Measurements from ENCODE around the gene SNX1.

SNX1 gene

DNA sequence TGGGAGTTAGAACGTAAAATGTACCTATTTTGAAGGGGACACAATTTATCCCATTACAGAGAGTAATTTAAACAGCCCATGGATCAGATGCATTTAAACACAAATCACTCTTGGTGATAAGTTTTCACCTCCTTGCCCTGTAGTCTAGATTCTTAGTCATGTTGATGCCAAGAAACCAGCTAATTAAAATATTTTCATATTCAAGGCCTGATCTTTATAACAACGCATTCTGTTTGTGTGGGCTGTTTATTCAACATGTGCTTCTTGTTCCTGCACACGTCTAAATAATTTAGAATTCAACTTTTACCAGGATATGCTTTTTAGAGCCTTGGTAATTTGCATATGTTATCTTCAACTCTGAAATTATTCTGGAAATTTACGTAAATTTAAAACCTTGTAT, 25.8 kb downstream of the SNX1 start:
- no peak for DNase-seq

DNA sequence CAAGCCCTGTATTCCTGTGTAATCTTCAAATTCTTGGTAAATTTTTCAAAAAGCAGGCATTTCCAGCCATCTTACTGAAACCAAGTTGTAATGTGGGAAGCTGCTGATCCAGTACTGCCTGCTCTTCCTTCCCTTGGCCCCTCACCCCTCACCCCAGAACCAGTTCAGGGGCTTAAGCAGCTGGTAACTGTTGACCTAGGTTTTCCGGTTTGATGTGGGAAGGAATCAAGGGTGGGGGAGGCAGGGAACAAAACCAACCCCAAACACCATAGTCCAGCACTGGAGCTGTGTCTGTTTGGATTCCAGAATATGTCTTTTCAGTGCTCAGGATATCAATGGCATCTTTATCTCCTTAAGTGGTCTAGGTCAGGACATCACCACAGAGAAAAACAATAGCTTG, 26.7 kb downstream of the SNX1 start:
- DNase-seq: no peak

- DNase-seq: no peak
Measured at GRCh38 chr15:64122936-64123351, 27.2 kb downstream of the SNX1 start.

- DNase-seq: no peak
Measured at GRCh38 chr15:64125978-64126377, 30.2 kb downstream of the SNX1 start.

DNA sequence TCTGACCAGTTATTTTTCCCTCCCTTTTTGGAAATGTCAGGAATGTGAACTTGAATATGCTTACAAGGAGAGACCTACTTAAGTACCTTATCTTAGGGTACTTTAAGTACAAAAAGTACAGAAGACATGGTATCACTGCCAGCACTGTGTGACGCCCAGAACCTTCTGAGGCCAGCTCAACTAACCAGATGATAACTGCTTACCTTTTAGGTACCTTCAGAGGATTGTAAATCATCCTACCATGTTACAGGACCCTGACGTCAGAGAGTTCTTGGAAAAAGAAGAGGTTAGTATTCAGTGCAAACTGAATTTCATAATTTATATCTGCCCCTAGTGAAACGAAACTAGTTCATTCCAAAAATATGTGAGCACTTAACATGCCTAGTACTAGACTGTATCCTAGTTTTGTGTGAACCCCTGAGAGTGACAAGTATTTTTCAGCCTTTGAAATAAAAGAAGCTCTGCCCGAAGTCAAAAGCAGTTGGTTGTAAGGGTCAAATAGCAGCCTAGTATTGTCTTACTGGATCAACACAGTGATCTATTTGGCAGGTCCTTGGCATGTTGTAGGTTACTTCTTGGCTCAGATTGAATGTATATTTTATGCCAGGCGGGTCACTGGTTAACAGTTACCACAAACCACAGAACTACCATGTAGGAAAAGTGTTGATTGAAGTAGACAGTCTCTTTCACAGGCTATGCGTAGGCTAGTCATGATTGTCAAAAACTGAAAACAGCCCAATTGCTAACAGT, 31.9 kb downstream of the SNX1 start:
- no peak for DNase-seq

DNA sequence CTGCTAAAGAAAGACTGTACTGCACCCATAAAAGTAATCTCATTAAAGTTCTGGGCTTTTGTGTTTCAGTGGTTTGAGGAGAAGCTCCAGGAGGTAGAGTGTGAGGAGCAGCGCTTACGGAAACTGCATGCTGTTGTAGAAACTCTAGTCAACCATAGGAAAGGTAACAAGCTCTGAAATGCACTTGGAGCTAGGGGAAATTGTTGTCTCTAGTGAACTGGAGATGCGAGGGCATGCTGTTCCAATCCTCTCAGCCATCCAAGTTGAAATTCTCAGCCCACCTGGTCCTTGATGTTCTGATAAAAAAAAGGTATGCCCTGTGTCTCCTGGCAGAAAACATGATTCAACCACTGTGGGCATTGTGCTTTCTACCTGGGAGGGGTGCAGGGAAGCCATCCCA, 34.4 kb downstream of the SNX1 start:
- DNase-seq: no peak

DNA sequence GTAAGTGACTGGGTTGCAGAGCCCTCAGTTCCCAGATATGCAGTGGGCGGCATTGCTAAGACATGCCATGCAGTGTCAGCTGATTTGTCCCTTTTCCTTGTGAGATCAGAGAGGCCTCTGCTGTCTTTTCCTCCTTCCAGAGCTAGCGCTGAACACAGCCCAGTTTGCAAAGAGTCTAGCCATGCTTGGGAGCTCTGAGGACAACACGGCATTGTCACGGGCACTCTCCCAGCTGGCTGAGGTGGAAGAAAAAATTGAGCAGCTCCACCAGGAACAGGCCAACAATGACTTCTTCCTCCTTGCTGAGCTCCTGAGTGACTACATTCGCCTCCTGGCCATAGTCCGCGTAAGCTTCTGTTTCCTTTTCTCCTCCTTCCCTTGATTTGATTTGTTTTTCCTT, 35.8 kb downstream of the SNX1 start:
- DNase-seq: no peak

GRCh38 chr15:64132217-64132616, 36.4 kb downstream of the SNX1 start:
- DNase-seq: no peak

GRCh38 chr15:64133623-64134344, 38.0 kb downstream of the SNX1 start:
- DNase-seq: no peak

DNA sequence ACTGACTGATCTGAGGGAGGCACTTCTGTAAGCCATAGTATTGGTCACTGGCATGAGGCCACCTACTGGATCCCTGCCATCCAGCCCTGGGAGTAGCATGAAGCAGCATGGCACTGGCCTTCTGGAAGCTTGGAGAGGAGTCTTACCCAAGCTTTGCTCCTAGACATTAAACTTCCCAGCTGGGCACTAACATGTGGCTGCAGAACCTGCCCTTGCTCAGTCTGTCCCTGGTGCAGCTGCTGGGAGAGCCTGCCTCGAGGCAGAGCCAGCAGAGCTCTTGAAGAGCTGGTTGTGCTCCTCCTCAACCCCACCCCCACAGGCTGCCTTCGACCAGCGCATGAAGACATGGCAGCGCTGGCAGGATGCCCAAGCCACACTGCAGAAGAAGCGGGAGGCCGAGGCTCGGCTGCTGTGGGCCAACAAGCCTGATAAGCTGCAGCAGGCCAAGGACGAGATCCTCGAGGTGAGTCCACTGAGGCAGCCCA, 38.6 kb downstream of the SNX1 start:
- DNase-seq: peak; percentile 68

DNA sequence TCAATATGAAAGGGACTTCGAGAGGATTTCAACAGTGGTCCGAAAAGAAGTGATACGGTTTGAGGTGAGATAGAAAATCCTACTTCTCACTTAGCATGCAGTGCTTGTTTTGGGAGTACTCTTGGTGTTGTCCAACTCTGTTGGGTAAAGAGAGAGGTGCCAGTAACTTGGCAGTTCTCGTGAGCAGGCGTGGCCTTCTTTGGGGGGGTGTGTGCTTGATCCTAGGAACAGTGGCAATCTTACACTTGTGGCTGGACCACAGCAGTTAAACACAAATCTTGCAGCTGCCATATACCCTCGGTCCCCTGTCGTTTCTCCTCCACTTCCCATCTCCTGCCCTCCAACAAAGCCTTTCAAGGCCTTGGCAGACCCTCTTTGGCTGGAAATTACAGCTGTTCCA, 40.6 kb downstream of the SNX1 start:
- DNase-seq: no peak

DNA sequence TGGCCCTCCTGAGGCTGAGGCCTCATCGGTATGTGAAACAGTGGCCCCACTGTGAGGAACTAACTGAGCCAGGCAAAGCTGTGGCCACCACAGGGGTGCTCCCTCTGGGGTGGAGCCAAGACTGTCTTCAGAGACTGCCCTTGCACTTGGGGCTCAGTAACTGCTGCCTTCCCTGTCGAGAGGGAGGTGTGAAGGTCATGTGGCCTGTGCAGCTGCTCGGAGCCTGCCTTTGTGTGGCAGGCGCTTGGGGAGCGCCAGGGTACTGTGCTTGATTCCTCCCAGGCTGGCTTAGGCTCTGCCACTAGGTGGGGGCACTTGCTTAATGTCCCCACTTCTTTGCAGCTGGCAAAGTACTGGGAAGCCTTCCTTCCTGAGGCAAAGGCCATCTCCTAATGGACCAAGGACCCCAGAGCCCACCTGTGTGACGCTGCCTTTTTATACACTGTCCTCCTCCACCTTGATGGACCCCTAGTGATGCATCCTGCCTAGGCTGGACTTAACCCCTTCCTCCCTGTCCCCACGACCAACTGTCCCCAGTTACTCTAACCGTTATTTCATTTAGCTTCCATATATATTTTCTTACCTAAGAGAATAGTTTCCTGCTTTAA, 41.5 kb downstream of the SNX1 start:
- DNase-seq: no peak

GRCh38 chr15:64138331-64138941, 42.7 kb downstream of the SNX1 start:
- no peak for DNase-seq

GRCh38 chr15:64141798-64142512, 46.2 kb downstream of the SNX1 start:
- no peak for DNase-seq

DNA sequence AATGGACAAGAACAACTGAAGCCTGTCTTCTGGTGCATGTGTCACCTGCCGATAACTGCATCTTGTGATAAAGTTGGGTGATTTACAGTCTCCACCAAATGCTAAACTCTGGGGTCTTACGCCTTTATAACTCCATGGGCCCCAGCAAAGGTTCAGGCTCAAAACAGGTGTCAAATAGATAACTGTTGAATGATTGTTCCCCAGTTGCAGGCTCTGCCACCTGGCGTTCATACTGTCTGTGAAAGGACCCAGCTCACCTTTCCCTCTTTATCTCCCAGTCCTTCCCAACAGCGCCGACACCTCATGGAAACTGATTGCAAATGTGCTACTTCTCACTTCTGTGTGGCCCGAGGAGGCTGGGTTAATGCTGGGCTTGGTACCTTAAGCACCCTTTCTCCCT, 47.5 kb downstream of the SNX1 start:
- DNase-seq: no peak

- DNase-seq: no peak
Measured at GRCh38 chr15:64144192-64144564, 48.4 kb downstream of the SNX1 start.

- no peak for DNase-seq
Measured at GRCh38 chr15:64144565-64145281, 48.9 kb downstream of the SNX1 start.

GRCh38 chr15:64146041-64146440, 50.3 kb downstream of the SNX1 start:
- no peak for DNase-seq

- no peak for DNase-seq
Measured at GRCh38 chr15:64146520-64146884, 50.7 kb downstream of the SNX1 start.

- DNase-seq: no peak
Measured at GRCh38 chr15:64146885-64147681, 51.3 kb downstream of the SNX1 start.

DNA sequence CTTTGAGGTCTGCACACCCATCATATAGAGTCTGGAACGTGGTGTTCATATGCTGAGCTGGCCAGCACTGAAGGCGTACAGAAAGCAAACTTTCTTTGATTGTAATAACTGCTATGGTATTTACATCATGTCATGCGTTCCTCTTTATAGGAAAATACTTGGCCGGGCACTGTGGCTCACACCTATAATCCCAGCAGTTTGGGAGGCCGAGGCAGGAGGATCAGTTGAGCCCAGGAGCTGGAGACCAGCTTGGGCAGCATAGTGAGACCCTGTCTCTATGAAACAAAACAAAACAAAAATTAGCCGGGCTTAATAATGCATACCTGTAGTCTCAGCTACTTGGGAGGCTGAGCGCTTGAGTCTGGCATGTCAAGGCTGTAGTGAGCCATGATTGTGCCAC, 52.4 kb downstream of the SNX1 start:
- DNase-seq: no peak

- no peak for DNase-seq
Measured at GRCh38 chr15:64148581-64148980, 52.8 kb downstream of the SNX1 start.
